DND-41 (cell line): ENCODE results near the gene ERCC1.

Source experiments
- CTCF ChIP-seq: IDR thresholded peaks from 2 replicates; pipeline ENCODE4 v1.5.1; 2012; ENCODE audit warnings: borderline replicate concordance, low read length, moderate library complexity, mild to moderate bottlenecking; ENCODE audit not compliant: poor library complexity, severe bottlenecking; ENCODE audit errors: extremely low read depth
- EZH2 ChIP-seq: IDR thresholded peaks from 3 replicates; pipeline ENCODE4 v1.6.1; 2012; ENCODE audit warnings: borderline replicate concordance, low read depth, mild to moderate bottlenecking, moderate library complexity, low read length, inconsistent platforms; ENCODE audit not compliant: severe bottlenecking

- TF ChIP-seq CTCF (no peak), EZH2 (no peak)
Observed at GRCh38 chr19:45408830-45409556, 14.7 kb downstream of the ERCC1 start.
